Neural cell (in vitro differentiated cells): ENCODE results near the gene VSIR.

Experiments
- CTCF ChIP-seq: fragments of 450-650 bp; IDR thresholded peaks from 2 replicates; pipeline ENCODE4 v1.5.1; 2014; ENCODE audit warnings: antibody characterized with exemption, mild to moderate bottlenecking, moderate library complexity; ENCODE audit not compliant: poor library complexity, severe bottlenecking
- EP300 ChIP-seq: fragments of 450-650 bp; conservative IDR thresholded peaks from 2 replicates; pipeline ENCODE4 v1.6.1; 2014; ENCODE audit warnings: antibody characterized with exemption, mild to moderate bottlenecking, moderate library complexity; ENCODE audit not compliant: poor library complexity, severe bottlenecking
- EZH2 ChIP-seq: fragments of 200-600, 300-800 bp; shearing (Covaris generic), sonication (generic); IDR thresholded peaks from 2 replicates; pipeline ENCODE4 v1.6.1; 2014; ENCODE audit warnings: antibody characterized with exemption, low read length, borderline replicate concordance, mild to moderate bottlenecking; ENCODE audit not compliant: insufficient read depth, poor library complexity, severe bottlenecking
- MXI1 ChIP-seq: fragments of 450-650 bp; conservative IDR thresholded peaks from 2 replicates; pipeline ENCODE4 v1.6.1; 2014; ENCODE audit warnings: antibody characterized with exemption, mild to moderate bottlenecking; ENCODE audit not compliant: poor library complexity, severe bottlenecking
- POLR2AphosphoS5 ChIP-seq: IDR thresholded peaks from 2 replicates; pipeline ENCODE4 v1.6.1; 2012
- RAD21 ChIP-seq: fragments of 450-650 bp; conservative IDR thresholded peaks from 2 replicates; pipeline ENCODE4 v1.6.1; 2014; ENCODE audit warnings: antibody characterized with exemption, mild to moderate bottlenecking, moderate library complexity
- SMC3 ChIP-seq: fragments of 450-650 bp; conservative IDR thresholded peaks from 2 replicates; pipeline ENCODE4 v1.6.1; 2014; ENCODE audit warnings: antibody characterized with exemption, mild to moderate bottlenecking, moderate library complexity; ENCODE audit not compliant: poor library complexity
- TAF1 ChIP-seq: IDR thresholded peaks from 2 replicates; pipeline ENCODE4 v1.6.1; 2012; ENCODE audit warnings: low read depth
- TF ChIP-seq, protein P1 (sequence below): IDR thresholded peaks from 2 replicates; pipeline ENCODE4 v1.6.1; 2012; ENCODE audit warnings: borderline replicate concordance

GRCh38 chr10:71789871-71790270 lies 16.6 kb upstream of the VSIR start:
- TF ChIP-seq CTCF (no peak), POLR2AphosphoS5 (no peak), EZH2 (no peak), TAF1 (no peak), SMC3 (no peak), EP300 (no peak), RAD21 (no peak), MXI1 (no peak)
- TF ChIP-seq, protein P1, sequence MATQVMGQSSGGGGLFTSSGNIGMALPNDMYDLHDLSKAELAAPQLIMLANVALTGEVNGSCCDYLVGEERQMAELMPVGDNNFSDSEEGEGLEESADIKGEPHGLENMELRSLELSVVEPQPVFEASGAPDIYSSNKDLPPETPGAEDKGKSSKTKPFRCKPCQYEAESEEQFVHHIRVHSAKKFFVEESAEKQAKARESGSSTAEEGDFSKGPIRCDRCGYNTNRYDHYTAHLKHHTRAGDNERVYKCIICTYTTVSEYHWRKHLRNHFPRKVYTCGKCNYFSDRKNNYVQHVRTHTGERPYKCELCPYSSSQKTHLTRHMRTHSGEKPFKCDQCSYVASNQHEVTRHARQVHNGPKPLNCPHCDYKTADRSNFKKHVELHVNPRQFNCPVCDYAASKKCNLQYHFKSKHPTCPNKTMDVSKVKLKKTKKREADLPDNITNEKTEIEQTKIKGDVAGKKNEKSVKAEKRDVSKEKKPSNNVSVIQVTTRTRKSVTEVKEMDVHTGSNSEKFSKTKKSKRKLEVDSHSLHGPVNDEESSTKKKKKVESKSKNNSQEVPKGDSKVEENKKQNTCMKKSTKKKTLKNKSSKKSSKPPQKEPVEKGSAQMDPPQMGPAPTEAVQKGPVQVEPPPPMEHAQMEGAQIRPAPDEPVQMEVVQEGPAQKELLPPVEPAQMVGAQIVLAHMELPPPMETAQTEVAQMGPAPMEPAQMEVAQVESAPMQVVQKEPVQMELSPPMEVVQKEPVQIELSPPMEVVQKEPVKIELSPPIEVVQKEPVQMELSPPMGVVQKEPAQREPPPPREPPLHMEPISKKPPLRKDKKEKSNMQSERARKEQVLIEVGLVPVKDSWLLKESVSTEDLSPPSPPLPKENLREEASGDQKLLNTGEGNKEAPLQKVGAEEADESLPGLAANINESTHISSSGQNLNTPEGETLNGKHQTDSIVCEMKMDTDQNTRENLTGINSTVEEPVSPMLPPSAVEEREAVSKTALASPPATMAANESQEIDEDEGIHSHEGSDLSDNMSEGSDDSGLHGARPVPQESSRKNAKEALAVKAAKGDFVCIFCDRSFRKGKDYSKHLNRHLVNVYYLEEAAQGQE, result no peak
